NCI-H510A treated with DMSO at 0.1 percent for 48 hours (cell line): Measurements from ENCODE around the gene HSD17B10.
A peak's percentile ranks its signal among the peaks of the same experiment; 100 is the strongest.
"Not testable (repeated sequence)": the region's sequence is repeated elsewhere in the genome, so short reads cannot be mapped to it uniquely, and the experiment has no call there.

ENCODE experiments used
- DNase-seq: peaks from one replicate; lab custom pipeline; 2025; lab: John Stamatoyannopoulos, UW

Gene HSD17B10

DNA sequence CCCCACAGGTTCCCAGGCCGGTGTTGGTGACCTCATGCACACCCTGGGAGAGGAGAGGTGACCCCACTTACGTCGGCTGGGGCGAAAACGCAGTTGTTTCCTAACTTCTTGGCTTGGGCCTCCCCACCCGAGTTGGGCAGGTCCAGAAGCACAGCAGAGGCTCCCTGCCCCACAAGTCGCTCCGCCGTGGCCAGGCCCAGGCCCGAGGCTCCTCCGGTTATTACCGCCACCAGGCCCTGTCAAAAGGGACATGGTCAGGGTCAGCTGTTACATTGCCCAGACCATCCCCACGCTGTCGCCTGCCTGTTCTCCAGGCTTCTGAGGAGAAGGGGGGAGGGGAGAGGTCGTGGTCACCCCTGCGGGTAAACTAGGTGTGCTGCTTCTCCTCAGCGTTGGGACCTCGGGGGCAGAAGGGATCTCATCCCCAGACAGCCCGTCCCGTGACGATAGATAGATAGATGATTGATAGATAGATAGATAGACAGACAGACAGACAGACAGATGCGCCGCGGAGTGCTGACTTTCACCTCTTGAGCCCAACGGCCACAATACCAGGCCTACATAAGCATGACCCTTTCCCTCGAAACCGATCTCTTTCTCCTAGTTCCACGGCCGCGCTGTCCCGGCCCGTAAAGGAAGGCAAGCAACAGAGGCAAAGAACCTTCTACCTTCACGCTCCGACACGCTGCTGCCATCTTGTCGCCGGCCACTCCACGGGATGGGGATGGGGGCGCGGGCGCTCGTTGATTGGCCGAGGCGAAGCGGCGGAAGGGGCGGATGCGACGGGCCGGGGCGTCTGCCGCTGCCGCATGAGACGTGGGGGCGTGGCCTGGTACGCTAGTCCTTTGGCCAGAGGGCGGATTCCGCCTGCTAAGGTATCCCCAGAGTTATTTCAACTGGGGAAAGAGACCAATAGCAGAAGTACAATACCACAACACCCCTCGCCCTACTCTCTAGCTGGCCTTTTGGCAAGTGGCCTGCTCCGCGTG lies at the start of gene HSD17B10:
TSS of gene HSD17B10 (minus strand) at position 720 of the 989 bp plus-strand sequence. CDS start at position 695, 25 bp downstream.
- DNase-seq, result peak; percentile 87

DNA sequence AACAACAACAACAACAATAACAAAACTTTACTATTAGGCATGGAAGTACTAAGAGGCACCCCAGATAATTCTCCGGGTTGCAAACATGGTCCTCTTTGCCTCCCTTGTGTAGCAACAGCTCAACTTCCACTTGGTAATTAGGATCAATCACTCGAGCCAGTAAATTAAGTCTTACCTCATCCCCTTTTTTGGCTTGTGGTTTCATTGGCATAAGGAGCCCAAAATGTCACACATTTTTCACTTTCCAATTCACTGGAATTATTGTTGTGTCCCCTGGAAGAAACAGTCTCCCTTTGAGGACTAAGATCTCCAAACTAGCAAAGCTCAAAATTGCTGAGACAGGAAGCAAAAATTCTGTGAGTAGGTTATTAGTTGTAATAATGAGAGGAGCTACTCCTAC lies 49.2 kb upstream of the HSD17B10 start:
- DNase-seq, result no peak

DNA sequence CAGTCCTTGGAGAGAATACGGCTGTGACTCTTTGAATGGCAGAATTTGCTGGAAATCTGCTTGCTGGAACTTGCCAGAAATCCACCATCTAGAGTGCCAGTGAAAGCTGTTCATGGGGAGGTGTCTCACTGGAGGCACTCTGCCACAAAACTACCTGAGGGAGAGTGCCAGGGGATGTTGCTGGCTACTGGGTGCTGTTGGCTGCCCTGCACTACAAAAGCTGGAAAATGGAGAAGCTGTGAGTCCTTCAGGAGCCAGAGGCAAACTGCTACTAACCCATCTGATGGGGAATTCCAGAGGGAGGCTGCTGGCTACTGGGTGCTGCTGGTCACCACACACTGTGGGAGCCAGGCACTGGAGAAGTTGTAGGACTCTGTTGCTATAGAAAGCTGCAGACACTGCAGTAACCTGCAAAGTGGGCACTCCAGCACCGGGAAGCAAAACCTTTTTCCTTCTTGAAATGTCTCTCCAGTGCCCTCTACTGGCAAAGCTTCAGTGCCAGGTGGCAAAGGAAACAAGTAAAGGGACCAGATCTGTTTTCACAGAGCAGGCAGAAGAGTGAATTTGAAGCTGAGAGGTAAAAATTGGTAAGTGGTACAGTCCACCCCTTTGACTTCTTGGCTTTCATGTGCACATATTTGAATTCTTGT lies 47.8 kb upstream of the HSD17B10 start:
- DNase-seq, result peak; percentile 27

DNA sequence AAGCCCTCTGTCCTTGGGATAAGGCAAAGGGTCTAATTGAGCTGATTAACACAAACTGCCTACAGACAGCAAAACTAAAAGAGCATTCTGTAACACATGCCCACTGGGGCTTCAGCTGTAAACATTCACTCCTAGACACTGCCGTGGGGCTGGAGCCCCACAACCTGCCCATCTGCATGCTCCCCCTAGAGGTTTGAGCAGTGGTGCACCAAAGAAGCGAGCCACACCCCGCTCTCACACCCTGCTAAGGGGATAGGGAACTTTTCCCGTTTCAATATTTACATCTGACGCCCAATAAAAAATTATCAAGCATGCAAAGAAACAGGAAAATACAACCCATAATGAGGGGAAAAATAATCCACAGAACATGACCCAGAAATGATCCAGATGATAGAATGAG lies 46.9 kb upstream of the HSD17B10 start:
- no peak for DNase-seq

DNA sequence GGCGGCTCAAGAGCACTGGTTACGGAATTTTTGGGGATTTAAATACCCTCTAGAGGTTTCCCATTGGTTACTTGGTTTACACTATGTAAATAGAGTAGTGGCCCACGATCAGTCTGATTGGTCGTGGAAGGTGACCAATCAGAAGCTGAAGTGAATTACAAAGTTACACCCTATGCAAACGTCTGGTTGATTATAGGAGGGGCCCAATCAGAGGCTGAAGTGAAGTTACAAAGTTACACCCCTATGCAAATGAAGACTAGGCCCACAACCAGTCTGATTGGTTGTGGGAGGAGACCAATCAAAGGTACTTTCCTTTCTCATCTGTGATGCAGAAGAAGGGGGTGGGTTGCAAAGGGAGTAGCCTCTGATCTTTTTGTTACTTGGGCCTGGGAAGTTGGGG lies 45.1 kb upstream of the HSD17B10 start:
- no peak for DNase-seq

DNA sequence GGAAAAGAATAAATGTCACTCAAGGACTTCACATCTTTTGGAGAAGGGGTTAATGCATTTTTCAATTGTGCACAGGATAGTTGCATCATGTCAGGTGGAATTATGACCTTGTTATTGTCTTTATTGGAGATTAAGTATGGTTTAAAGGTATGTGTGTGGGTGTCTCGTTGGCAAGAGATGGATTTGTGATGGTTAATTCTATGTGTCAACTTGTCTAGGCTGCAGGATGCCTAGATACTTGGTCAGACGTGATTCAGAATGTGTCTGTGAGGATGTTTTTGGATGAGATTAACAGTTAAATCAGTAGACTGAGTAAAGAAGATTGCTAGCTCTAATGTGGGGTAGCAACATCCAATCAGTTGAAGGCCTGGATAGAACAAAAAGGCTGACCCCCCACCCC lies 42.2 kb upstream of the HSD17B10 start:
- no peak for DNase-seq

DNA sequence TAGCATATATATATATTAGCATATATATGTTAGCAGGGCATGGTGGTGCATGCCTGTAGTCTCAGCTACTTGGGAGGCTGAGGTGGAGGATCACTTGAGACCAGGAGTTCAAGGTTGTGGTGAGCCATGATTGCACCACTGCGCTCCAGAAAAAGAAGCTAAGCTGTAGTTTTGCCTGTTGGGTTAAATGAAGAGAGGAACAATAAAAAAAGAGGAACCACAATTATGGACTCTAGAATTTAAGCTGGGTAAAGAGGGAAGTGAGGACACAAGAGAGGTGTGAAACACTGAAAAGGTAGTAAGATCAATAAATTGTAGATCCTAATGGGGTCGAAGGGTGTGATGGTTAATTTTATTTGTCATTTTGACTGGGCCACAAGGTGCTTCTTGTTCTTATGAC lies 40.5 kb upstream of the HSD17B10 start:
- no peak for DNase-seq

DNA sequence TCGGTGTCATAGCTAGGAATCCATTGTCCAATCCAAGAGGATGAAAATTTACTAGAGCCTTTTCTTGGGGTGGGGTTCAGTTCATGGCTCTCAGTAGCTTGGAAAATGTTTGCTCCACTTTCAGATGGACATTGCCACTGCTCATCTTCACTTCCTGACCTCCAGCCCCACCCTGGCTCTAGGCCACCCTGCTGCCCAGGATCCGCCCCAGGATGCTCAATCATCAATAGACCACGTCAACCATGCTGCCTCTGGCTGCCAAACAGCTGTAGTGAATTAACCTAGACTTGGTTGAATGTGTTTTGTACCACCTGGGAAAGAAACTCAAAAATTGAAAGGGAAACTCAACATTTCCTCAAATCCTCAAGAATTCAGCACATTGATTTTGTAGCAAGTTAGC lies 37.2 kb upstream of the HSD17B10 start:
- DNase-seq, result no peak

DNA sequence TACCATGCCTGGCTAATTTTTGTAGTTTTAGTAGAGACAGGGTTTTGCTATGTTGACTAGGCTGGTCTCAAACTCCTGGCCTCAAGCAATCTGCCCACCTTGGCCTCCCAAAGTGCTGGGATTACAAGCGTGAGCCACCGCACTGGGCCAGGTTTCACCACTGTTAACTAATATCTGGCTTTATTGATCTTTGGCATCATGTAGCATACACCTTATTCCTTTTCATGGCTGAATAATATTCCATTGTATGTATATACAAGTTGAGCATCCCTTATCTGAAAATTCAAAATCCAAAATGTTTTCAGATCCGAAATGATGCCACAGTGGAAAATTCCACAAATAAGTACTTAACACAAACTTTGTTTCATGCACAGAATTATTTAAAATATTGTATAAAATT lies 34.5 kb upstream of the HSD17B10 start:
- not testable (repeated sequence) for DNase-seq

DNA sequence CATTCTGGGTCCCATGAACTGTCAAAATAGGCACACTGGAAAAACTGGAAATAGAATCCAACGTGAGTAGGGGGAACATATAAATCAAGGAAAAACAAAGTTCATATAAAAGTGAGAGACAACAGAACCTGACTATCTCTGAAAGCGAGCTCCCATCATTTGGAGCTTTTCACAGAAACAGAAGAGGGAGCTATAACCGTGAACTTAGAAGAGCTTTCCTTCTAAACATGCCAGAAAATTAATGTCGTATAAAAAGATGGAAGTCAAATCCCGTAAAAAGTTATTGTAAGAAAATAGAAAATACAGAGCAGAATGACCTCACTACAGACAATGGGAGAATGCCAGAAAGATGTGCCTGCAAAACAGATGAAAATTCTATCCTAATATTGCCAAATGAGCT lies 23.9 kb upstream of the HSD17B10 start:
- no peak for DNase-seq

DNA sequence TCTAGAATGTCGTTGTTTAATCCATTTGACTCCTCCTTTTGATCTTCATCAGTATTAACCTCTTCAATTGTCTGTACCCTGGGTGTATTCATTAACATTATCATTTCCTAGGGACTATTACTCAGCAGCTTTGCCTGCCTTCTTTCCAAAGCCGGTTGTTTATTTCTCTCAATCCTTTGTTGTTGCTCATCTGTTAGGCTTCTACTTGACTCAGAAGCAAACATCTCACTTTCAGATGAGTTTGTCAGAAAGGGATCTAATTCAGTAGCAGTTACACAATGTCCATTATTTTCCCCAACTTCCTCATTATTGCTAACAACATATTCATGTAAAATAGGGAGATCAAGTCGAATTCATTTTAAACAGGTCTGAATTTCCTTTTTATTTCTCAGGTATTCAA lies 22.1 kb upstream of the HSD17B10 start:
- no peak for DNase-seq

DNA sequence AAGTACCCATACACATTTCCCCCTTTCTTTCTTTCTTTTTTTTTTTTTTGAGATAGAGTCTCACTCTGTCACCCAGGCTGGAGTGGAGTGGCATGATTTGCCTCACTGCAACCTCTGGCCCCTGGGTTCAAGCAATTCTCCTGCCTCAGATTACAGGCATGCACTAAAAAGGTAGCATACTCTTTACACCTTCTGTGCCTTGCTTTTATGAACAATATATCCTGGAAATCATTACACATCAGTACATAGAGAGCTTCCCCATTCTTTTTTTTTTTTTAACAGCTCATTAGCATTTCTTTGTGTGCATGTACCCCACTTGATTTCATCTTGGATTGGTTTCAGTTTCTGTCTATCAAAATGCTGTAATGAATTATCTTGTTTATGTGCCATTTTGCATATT lies 18.6 kb upstream of the HSD17B10 start:
- DNase-seq, result no peak

DNA sequence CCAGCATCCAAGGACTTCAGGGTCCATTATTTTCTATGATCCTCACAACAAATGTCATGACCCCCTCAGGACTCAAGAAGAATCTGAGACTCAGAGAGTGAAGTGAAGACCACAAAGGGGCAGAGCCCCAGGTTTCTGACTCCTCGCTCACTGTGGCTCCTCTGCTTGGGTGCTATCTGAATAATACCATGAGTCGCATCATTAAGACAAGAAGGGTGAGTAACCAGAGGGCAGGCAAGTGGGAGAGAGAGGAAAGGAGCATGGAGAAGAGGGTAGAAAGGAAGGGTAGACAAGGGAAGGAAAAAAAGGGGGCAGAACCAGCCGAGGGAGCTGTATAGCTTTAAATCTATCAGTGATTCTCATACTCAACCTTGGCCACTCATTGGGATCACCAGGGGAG lies 15.5 kb upstream of the HSD17B10 start:
- no peak for DNase-seq

DNA sequence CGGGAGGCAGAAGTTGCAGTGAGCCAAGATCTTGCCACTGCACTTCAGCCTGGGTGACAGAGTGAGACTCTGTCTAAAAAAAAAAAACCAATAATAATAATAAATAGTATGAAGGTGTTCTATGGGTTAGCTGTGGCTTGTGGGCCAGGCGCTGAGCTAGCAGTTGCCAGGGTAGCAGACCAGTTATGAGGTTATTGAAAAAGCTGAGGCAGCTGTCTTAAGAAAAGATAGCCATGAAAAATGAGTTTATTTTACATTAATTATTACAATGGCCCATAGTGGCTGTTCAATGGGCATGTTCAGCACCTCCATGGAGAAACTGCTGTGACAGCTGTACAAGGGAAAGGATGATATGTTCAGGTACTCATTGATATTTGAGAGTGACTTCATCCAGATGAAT lies 13.3 kb upstream of the HSD17B10 start:
- no peak for DNase-seq

DNA sequence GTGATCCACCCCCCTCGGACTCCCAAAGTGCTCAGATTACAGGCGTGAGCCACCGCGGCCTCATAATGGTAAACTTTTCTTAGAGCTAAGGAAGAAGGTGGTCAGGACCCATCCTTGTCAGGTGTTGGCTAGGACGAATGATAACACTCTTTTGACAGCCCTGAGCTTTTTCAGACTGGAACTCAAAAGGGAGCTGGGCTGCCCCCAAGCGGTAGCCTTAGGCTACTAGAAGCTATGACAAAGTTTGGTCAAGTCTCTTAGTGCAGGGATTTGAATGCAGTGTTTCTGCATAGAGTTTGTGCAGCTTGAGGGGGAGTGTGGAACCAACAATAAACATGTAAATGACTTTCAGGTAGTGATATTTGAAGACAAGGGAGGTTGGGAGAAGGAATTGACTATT lies 11.8 kb upstream of the HSD17B10 start:
- DNase-seq, result peak; percentile 7

DNA sequence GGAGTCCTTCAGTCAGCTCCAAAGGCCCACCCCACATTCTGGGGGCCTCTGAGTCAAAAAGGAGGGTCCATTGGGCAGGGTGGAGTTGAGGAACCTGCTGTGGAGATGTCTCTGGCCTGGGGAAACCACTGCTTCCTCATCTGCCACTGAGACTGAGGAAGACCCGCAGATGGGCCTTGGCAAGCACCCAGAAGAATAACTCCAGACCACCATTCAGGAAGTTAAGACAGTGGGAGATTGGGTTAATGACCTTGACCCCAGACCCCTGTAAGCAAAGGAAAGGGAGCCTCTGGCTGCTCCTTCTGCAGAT lies 8.1 kb upstream of the HSD17B10 start:
- no peak for DNase-seq

DNA sequence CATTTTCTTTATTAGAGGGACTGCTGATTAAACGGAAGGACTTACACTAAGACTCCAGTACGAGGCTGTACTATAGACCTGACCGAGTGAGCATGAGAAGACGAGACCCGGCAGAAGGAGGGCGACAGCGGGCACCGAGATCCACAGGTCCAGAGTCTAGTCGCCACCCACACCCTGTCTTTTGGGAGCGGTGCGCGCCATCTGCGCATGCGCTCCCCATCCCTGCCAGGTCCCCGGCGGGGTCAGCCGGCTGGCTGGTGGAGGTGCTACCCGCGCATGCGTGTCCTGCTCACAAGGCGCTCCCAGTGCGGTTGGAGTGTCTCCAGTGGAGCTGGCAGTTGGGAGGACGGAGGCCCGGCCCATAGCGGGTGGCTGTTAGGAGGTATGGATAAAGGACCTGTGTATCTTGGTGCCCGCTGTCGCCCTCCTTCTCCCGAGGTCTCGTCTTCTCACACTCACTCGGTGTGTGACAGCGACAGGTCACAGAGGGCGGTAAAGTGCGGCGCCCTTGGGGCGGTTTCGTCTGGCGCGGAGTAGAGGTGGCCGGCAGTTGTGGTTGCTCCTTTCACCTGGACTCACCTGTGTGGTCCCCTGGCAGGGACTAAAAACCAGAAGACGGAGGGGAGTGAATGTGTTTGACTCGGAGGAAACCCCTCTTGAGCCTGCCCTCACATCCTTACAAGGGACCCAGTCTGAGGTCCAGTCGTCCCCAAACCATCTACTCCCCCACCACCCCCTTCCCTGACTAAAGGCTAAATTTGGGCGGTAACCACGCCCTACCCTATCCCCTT lies 7.6 kb upstream of the HSD17B10 start:
- peak; percentile 70 for DNase-seq

DNA sequence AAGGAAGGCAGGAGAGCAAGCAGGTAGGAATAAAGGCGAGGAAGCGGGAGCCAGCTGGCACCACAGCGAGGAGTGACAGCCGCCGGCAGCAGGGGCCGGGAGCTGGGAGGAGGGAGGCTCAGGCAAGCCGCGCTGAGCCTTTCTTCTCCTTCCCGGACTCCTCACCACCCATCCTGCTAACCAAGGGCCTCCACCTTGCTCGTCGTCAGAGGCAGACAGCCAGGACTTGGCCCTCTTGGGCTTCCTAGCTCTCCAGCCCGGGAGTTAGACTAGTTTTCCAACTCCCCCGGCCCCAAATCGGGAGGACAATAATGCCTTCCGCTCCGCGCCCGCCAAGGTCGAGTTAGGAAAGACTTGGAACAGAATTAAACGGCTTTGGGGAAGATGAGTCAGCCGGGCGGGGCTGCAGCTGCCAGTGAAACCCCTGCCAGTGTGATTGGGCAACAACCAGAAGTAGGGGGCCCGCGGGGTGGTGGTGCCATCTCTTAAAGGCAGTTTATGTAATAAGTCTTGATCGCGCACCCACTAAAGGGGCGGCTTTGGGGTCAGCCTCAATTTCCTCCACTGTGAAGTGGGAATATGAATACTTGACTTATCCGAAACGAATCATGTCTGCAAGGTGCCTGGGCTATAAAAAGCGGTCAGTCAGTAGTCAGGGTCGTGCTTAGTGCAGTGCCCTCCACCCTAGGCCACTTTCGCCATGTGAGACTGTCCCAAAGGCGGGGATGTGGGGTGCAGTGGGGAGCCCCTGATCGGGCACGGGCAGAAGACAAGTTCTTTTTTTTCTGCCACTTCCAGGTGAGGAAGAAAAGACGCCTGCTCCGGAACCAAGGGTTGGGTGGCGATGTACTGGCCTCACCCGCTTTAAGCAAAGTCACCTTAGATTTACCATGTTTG lies 6.7 kb upstream of the HSD17B10 start:
- DNase-seq, result peak; percentile 15

DNA sequence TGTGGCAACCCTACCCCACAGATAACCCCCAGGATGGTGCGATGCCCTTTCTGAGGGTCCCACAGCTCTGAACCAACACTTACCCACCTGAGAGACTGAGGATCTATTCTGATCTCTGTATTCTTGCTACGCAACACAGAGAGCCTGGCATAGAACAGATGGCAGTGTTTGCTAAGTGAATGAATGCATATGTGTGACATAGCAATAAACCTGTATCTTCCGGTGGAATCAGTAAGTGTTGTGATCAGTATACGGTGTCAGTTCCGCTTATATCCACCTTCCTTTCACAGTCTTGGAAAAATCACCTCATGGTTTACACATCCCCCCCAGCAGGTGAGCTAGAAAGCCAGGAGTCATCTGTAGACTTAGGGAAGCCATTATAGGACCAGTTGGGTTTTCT lies 5.9 kb upstream of the HSD17B10 start:
- peak; percentile 47 for DNase-seq

DNA sequence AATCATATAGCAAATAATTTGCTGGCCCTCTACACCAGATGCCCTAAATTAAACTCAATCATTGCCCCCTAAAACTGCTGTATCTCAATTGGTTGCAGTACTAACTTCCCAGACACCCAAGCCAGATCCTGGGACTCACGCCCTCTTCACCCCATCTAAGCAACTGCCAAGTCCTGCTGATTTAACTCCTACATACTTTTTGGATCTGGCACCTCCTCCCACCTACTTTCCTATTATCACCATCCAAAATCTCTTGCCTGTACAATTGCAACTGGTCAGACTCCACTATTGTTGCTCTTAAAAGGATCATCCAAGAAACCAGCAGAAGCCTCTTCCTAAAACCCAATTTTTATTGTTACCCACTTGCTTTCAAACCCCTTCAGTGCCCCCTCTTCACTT lies 4.7 kb upstream of the HSD17B10 start:
- DNase-seq, result no peak

DNA sequence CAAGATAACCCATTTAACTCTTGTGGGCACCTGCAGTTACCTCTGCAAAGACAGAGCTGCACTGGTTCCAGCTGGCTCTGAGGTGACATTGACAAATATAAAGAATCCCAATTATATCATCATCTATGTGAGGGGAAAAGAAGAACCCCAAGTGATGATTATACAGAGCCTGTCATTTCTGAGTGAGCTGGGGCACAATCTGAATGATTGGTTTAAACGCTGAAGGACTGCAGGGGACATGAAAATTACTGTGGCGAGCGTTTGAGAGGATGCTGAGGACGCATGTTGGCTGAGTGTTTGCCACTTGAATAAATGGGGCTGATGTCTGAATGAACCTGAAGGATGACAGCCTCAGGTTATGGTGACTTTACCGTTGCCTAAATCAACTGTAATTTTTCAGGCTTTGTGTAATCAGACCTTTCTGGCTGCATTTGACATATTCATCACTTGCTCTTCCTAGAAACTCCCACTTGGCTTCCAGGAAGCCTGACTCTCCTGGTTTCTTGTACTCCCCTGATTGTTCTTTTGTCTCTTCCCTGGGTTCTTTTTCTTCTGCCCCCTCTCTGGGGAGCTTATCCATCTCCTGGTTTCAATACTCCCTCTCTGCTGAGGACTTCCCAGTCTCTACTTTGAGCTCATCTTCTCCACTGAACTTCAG lies 4.1 kb upstream of the HSD17B10 start:
- DNase-seq, result peak; percentile 2
